Measurements from ENCODE around the gene EXOC3L1.

GRCh38 chr16:67204076-67204475 lies 14.1 kb upstream of the EXOC3L1 start:
- TF ChIP-seq POLR2A (IDR thresholded peaks at IDR 0.05; ENCODE audit: low read length) = no peak
- no peak for TF ChIP-seq GATA1 (IDR thresholded peaks at IDR 0.05; ENCODE audit: low read depth, low read length)
